ENCODE results near the gene ASPSCR1. TPM values are rescaled to one million over a fixed set of nuclear protein-coding genes. Genes with fewer than 3 reads are reported as not detected.
"Not testable (repeated sequence)": the region's sequence is repeated elsewhere in the genome, so short reads cannot be mapped to it uniquely, and the experiment has no call there.

Gene ASPSCR1
- total RNA-seq, 2 experiments from 2014 or later: 27.0 to 33.7 TPM

DNA sequence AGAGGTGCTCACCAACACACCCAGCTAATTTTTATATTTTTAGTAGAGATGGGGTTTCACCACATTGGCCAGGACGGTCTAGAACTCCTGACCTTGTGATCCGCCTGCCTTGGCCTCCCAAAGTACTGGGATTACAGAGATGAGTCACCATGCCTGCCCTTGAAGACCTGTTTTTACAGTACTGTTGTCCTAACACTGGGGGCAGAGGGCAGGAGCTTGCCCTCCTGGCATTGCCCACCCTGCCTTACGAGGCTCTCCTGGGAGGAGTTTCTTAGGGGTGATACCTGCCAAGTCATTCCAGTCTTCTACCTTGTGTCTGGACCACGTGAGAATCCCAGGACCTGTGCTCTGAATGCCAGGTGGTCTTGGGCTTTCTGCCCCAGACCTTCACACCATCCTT lies 2.7 kb downstream of the ASPSCR1 start:
- Mint-ChIP-seq H3K9me3 (ENCODE audit: insufficient read depth) (no peaks in the 10 kb centered on the region), H3K27ac (no peak overlapping the region), H3K4me3 (no peak overlapping the region), H3K4me1 (ENCODE audit: low read depth) (peaks cover 47% of the 10 kb centered on the region), H3K36me3 (ENCODE audit: low read depth) (peaks cover 14% of the 10 kb centered on the region), H3K27me3 (ENCODE audit: low read depth) (peaks cover 3% of the 10 kb centered on the region)
- no peak for ATAC-seq
- CTCF ChIA-PET: interaction anchor here (0.9 to 1.2 kb wide), 3 partner anchors 21 to 49 kb away, joined by 3 to 7 read pairs (median 4); no protein-coding TSS in a partner anchor
- POLR2A ChIA-PET: no interaction called here
- no peak for DNase-seq

DNA sequence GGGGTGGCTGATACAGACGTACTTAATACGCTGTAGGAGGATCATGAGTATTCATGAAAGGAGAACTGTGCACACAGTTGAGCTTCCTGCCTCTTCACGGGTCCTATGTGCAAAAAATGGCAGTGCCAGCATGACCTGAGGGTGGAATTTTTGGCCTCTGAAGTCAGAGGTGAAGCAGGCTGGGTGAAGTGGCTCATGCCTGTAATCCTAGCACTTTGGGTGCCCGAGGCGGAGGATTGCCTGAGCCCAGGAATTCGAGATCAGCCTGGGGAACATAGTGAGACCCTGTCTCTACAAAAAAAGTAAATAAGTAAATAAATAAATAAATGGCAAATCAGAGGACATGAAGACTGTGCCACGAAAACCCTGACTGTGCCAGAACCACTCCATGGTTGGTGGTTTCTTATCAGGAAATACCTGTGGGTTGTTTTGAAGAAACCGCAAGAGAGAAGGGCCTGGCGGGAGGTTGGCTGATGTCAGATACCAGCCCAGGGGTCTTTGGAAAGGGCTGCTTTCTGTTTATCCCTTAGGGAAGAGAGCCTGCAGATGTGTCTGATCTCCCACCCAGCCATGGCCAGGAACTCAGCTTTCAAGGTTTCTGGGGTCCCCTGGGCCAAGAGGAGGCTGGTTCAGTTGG lies 3.4 kb downstream of the ASPSCR1 start:
- DNase-seq (no peak), ATAC-seq (no peak)
- H3K4me3 Mint-ChIP-seq: no peak overlapping the region
- H3K4me1 Mint-ChIP-seq (ENCODE audit: low read depth): peaks cover 47% of the 10 kb centered on the region
- no peak overlapping the region for H3K27ac Mint-ChIP-seq
- POLR2A ChIA-PET: no interaction called here
- CTCF ChIA-PET: interaction anchor here (1.0 to 1.2 kb wide), 2 partner anchors 39 to 48 kb away, joined by 3 read pairs; no protein-coding TSS in a partner anchor
- H3K36me3 Mint-ChIP-seq (ENCODE audit: low read depth): peaks cover 20% of the 10 kb centered on the region
- no peaks in the 10 kb centered on the region for H3K9me3 Mint-ChIP-seq (ENCODE audit: insufficient read depth)
- peaks cover 3% of the 10 kb centered on the region for H3K27me3 Mint-ChIP-seq (ENCODE audit: low read depth)

DNA sequence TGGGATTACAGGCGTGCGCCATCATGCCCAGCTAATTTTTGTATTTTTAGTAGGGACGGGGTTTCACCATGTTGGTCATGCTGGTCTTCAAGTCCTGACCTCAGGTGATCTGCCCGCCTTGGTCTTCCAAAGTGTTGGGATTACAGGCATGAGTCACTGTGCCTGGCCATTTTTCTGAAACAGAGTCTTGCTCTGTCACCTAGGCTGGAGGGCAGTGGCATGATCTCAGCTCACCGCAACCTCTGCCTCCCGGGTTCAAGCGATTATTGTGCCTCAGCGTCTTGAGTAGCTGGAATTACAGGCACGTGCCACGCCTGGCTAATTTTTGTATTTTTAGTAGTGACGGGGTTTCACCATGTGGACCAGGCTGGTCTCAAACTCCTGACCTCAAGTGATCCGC lies 4.1 kb downstream of the ASPSCR1 start:
- H3K4me3 Mint-ChIP-seq; ATAC-seq; H3K9me3 Mint-ChIP-seq (ENCODE audit: insufficient read depth); POLR2A ChIA-PET; DNase-seq; H3K27me3 Mint-ChIP-seq (ENCODE audit: low read depth); H3K27ac Mint-ChIP-seq: not testable (repeated sequence)
- CTCF ChIA-PET: interaction anchor here (1.2 kb wide), 1 partner anchor 38 kb away, joined by 3 read pairs; no protein-coding TSS in a partner anchor
- Mint-ChIP-seq H3K36me3 (ENCODE audit: low read depth) (peaks cover 22% of the 10 kb centered on the region), H3K4me1 (ENCODE audit: low read depth) (peaks cover 41% of the 10 kb centered on the region)

DNA sequence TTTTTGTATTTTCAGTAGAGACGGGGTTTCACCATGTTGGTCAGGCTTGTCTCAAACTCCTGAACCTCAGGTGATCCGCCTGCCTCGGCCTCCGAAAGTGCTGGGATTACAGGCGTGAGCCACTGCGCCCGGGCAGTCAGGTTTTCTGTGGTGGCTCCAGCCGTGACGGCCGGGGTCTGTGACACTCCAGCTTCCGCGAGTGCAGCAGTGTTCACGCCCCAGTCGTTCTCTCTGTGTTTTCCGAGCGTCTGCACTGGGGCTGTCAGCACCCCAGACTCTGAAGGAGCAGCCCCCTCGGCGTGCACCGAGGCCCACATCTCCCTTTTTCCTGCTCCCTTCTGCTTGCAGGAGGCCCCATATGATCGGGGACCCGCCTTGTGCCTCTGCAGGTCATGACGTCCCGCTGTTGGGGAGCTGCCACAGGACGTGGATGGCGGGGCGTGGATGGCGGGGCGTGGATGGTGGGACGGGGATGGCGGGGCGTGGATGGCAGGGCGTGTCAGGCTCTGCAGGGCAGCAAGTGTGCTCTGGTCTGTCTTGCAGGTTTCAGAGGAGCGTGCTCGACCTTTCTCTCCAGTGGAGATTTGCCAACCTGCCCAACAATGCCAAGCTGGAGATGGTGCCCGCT lies 5.7 kb downstream of the ASPSCR1 start:
- ChIA-PET CTCF (interaction anchor here (1.0 to 1.1 kb wide), 2 partner anchors 24 to 37 kb away, joined by 3 to 5 read pairs; no protein-coding TSS in a partner anchor), POLR2A (interaction anchor here (0.7 kb wide), 1 partner anchor 47 kb away, joined by 3 read pairs; no protein-coding TSS in a partner anchor)
- H3K36me3 Mint-ChIP-seq (ENCODE audit: low read depth): peaks cover 26% of the 10 kb centered on the region
- DNase-seq (no peak), ATAC-seq (no peak)
- H3K4me1 Mint-ChIP-seq (ENCODE audit: low read depth): peaks cover 34% of the 10 kb centered on the region
- no peak overlapping the region for H3K27ac Mint-ChIP-seq
- H3K27me3 Mint-ChIP-seq (ENCODE audit: low read depth): no peaks in the 10 kb centered on the region
- H3K9me3 Mint-ChIP-seq (ENCODE audit: insufficient read depth): no peaks in the 10 kb centered on the region
- H3K4me3 Mint-ChIP-seq: no peak overlapping the region

DNA sequence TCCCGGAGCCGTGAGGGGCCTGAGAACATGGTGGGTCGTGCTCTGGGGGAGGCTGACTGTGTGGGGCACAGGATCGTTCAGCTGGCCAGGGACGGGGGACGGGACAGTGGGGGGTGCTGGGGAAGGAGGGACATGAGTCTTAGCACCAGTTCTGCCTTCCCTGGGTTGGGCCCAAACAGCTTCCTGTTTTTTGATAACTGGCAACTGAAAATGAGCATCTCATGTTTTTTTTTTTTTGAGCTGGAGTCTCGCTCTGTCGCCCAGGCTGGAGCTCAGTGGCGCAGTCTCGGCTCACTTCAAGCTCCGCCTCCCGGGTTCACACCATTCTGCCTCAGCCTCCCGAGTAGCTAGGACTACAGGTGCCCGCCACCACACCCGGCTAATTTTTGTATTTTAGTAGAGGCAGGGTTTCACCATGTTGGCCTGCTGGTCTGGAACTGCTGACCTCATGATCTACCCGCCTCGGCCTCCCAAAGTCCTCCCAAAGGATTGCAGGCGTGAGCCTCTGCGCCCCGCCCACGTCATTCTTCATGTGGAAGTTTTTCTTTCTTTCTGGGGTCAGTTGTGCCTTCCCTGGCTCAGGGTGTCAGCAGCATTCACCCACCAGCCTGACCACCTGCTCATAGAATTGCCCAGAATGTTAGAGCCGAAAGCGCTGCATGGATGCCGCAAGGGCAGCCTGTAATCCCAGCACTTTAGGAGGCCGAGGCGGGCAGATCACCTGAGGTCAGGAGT lies 6.4 kb downstream of the ASPSCR1 start:
- H3K9me3 Mint-ChIP-seq (ENCODE audit: insufficient read depth): no peaks in the 10 kb centered on the region
- no peaks in the 10 kb centered on the region for H3K27me3 Mint-ChIP-seq (ENCODE audit: low read depth)
- H3K4me3 Mint-ChIP-seq: no peak overlapping the region
- peaks cover 31% of the 10 kb centered on the region for H3K4me1 Mint-ChIP-seq (ENCODE audit: low read depth)
- H3K27ac Mint-ChIP-seq: no peak overlapping the region
- POLR2A ChIA-PET: interaction anchor here (0.7 kb wide), 1 partner anchor 46 kb away, joined by 3 read pairs; no protein-coding TSS in a partner anchor
- DNase-seq (no peak), ATAC-seq (no peak)
- CTCF ChIA-PET: interaction anchor here (1.1 kb wide), 1 partner anchor 36 kb away, joined by 3 read pairs; no protein-coding TSS in a partner anchor
- peaks cover 26% of the 10 kb centered on the region for H3K36me3 Mint-ChIP-seq (ENCODE audit: low read depth)

DNA sequence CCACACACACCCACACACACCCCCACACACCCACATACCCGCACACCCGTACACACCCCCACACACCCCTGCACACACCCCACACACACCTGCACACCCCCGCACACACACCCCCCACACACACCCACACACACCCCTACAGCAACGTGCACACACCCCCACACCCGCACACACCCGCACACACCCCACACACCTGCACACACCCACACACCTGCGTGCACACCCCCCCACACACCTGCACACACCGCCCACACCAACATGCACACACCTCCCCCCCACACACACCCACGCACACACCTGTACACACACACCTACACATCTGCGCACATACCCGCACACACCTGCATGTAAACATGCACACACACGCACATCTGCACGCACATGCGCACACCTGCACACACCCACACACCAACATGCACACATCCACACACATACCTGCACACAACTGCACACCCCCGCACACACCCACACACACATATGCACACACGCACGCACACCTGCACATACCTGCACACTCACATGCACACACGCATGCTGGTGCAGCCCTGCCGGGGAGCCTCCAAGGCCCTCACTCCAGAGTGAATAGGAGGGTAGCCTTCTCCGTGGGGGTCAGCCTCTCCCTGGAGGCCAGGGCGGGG lies 7.5 kb downstream of the ASPSCR1 start:
- Mint-ChIP-seq H3K9me3 (ENCODE audit: insufficient read depth) (no peaks in the 10 kb centered on the region), H3K36me3 (ENCODE audit: low read depth) (peaks cover 20% of the 10 kb centered on the region), H3K4me1 (ENCODE audit: low read depth) (peaks cover 21% of the 10 kb centered on the region), H3K4me3 (no peak overlapping the region), H3K27ac (no peak overlapping the region), H3K27me3 (ENCODE audit: low read depth) (no peaks in the 10 kb centered on the region)
- CTCF ChIA-PET: no interaction called here
- DNase-seq (no peak), ATAC-seq (no peak)
- POLR2A ChIA-PET: no interaction called here

DNA sequence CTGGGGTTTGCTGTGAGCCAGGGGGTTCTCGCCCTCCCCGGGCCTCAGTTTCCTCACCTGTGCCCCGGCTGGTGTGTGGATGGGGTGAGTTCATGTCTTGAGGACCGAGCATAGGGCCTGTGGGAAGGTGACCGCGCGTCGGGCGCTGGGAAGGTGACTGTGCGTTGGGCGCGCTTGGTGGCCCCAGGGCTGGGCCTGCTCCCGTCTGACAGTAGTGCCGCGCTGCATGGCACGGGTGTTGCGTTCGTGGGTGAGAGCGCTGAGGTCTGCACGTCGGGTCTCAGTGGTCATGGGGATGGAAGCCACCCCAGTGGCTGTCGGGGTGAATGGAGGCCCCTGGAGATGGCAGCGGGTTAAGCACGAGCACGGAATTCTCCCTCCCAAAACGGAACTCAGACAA lies 9.2 kb downstream of the ASPSCR1 start:
- no peaks in the 10 kb centered on the region for H3K9me3 Mint-ChIP-seq (ENCODE audit: insufficient read depth)
- peaks cover 14% of the 10 kb centered on the region for H3K36me3 Mint-ChIP-seq (ENCODE audit: low read depth)
- POLR2A ChIA-PET: no interaction called here
- peak overlapping the region; percentile 12 for H3K27ac Mint-ChIP-seq
- DNase-seq (no peak), ATAC-seq (no peak)
- H3K4me1 Mint-ChIP-seq (ENCODE audit: low read depth): peaks cover 6% of the 10 kb centered on the region
- H3K4me3 Mint-ChIP-seq: no peak overlapping the region
- CTCF ChIA-PET: no interaction called here
- H3K27me3 Mint-ChIP-seq (ENCODE audit: low read depth): no peaks in the 10 kb centered on the region

DNA sequence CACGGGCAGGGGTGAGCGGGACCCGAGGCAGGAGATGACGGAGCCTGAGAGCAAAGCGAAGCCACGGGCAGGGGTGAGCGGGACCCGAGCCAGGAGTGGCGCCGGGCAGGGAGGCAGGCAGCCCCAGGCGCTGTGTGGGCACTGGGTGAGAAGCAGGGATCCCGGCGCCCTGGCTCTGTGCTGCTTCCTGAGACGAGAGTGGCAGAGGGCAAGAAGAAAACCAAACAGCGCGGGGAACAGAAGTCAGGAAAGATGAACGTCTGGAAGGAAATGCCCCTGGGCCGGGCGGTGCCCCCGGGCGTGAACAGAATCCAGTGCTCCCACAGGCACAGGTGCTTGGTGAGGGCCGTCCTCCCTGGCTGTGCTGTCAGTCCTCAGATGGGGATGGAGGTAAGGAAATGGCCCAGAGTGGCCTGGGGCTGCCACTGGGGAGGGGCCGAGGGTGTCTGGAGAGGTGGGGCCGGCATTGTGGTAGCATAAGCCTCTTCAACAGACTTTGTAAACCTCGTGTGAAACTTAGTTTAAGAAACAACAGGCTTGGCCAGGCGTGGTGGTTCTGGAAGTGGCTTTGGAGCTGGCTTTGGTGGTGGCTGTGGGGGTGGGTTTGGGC lies 9.8 kb downstream of the ASPSCR1 start:
- Mint-ChIP-seq H3K27ac (no peak overlapping the region), H3K4me1 (ENCODE audit: low read depth) (peaks cover 5% of the 10 kb centered on the region), H3K27me3 (ENCODE audit: low read depth) (no peaks in the 10 kb centered on the region), H3K9me3 (ENCODE audit: insufficient read depth) (no peaks in the 10 kb centered on the region), H3K4me3 (no peak overlapping the region), H3K36me3 (ENCODE audit: low read depth) (peaks cover 14% of the 10 kb centered on the region)
- ATAC-seq (no peak), DNase-seq (no peak)
- POLR2A ChIA-PET: no interaction called here
- CTCF ChIA-PET: no interaction called here

DNA sequence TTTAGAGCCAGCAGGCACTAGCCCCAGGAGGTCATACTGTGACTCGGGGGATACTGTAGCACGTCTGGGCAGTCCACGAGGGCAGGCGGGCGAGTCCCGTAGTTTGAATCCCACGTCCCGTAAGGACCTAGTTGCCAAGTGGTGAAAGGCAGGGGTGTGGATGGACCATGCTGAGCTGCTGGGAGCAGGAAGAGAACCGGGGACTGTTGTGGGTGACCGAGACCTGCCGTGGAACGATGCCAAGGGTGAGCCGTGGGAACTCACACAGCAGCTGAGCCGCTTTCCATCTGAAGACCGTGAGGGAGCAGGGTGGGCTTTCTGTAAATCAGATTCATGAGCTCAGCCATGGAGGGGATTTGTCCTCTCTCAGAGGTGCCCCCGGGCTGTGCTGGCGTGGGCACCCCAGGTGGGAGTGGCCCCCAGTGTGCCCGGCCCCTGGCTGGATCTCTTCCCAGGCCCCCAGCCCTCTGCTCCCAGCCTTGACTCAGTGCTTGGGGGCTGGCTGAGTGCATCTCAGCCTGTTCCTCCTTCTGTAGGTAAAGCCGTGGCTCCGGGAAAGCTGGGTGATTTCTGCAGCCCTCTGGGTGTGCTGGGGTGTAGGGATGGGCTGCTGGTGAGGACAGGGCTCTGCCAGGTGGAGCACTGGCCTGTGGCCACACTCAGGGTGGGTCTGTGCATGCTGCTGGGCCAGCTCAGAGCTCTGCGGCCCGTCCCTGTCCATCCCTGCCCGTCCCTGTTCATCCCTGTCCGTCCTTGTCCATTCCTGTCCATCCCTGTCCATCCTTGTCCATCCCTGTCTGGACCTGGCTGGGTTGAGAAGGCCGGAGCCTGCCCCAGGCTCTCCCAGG lies 13.6 kb downstream of the ASPSCR1 start:
- ATAC-seq (no peak), DNase-seq (no peak)
- Mint-ChIP-seq H3K4me3 (no peak overlapping the region), H3K4me1 (ENCODE audit: low read depth) (no peaks in the 10 kb centered on the region), H3K27ac (no peak overlapping the region), H3K36me3 (ENCODE audit: low read depth) (peaks cover 6% of the 10 kb centered on the region), H3K27me3 (ENCODE audit: low read depth) (no peaks in the 10 kb centered on the region), H3K9me3 (ENCODE audit: insufficient read depth) (no peaks in the 10 kb centered on the region)
- ChIA-PET POLR2A (interaction anchor here (0.7 to 0.9 kb wide), 2 partner anchors 14 to 93 kb away, joined by 3 to 4 read pairs; no protein-coding TSS in a partner anchor), CTCF (interaction anchor here (1.1 kb wide), 1 partner anchor 39 kb away, joined by 4 read pairs; no protein-coding TSS in a partner anchor)

DNA sequence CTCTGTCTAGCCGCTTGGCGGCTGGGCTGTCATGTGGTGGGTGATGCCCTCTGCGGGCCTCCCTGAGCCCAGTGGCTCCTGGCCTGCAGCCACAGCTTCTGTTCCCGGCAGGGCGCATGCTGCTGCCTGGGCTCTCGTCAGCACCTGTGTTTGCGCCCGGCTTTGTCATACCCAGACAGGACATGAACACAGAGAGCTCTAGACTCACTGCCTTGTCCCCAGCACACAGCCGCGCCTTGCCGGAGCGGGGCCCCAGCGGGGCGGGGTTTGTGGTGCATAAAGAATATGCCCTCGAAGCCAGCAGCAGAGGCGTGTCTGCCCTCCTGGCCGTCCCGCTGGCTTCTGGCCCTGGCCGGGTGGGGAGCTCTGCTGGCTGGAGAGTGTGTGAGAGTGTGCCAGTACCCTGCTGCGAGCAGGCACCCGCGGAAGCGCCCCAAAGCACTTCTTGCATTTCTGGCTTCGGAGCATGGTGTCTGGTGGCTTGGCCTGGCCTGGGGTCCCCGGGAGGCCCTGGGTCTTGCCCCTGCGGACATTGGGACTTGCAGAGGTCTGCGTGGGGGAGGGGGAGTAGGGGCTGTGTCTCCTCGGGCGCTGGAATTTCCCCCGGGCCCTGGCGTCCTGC lies 14.4 kb downstream of the ASPSCR1 start:
- CTCF ChIA-PET: no interaction called here
- ATAC-seq: no peak

More for the DNA sequence above, 14.4 kb downstream of the ASPSCR1 start:
- POLR2A ChIA-PET: interaction anchor here (0.9 kb wide), 1 partner anchor 15 kb away, joined by 3 read pairs; no protein-coding TSS in a partner anchor
- H3K4me1 Mint-ChIP-seq (ENCODE audit: low read depth): no peaks in the 10 kb centered on the region
- H3K36me3 Mint-ChIP-seq (ENCODE audit: low read depth): peaks cover under 1% of the 10 kb centered on the region
- no peak overlapping the region for H3K27ac Mint-ChIP-seq
- H3K27me3 Mint-ChIP-seq (ENCODE audit: low read depth): no peaks in the 10 kb centered on the region
- H3K4me3 Mint-ChIP-seq: no peak overlapping the region
- no peak for DNase-seq
- no peaks in the 10 kb centered on the region for H3K9me3 Mint-ChIP-seq (ENCODE audit: insufficient read depth)
